Muscle of leg (tissue), 11 donors: ENCODE measurements around the gene WNT7B. TPM values are rescaled to one million over a fixed set of nuclear protein-coding genes. Genes with fewer than 3 reads are reported as not detected.

ENCODE experiments used
- DNase-seq: peaks from one replicate; pipeline ENCODE4 v3.0.0; 2013
- H3K27ac ChIP-seq: one replicate; pipeline ENCODE4 v1.5.1; 2013; ENCODE audit warnings: mild to moderate bottlenecking, low read length, control low read depth
- H3K27me3 ChIP-seq: one replicate; pipeline ENCODE4 v1.6.1; 2013; ENCODE audit warnings: low read length; ENCODE audit not compliant: control insufficient read depth, insufficient read depth
- H3K36me3 ChIP-seq: one replicate; pipeline ENCODE4 v1.6.1; 2013; ENCODE audit warnings: low read length; ENCODE audit not compliant: control insufficient read depth, insufficient read depth
- H3K4me1 ChIP-seq: one replicate; pipeline ENCODE4 v1.6.1; 2013; ENCODE audit warnings: low read length; ENCODE audit not compliant: control insufficient read depth, insufficient read depth
- H3K4me3 ChIP-seq: one replicate; pipeline ENCODE4 v1.5.1; 2013; ENCODE audit warnings: low read length, control low read depth
- H3K9me3 ChIP-seq: replicated peaks from 2 replicates; pipeline ENCODE4 v1.6.1; 2013; ENCODE audit warnings: low read depth, low read length; ENCODE audit not compliant: control insufficient read depth
- WGBS: methylation state at CpG from one replicate; pipeline ENCODE4 v1.1.5; 2013; ENCODE audit warnings: missing lambda C conversion rate; ENCODE audit not compliant: insufficient coverage; 5-methylcytosine and 5-hydroxymethylcytosine counted together
- polyA plus RNA-seq, 8 donors: library from polyadenylated mRNA; unstranded; fragments of 120-200 nt; gene quantifications; one replicate each; pipeline versions ENCODE4 v1.2.1 to v1.2.3, GENCODE V29; 2013; ENCODE audit warnings: inconsistent platforms in 1 of 8, low replicate concordance in 1 of 8; ENCODE audit not compliant: insufficient read length in 8 of 8, insufficient read depth in 1 of 8
- total RNA-seq: library from RNA; stranded (reverse); fragments of 120-200 nt; gene quantifications from one replicate; pipeline ENCODE4 v1.2.4, GENCODE V29; 2013

WNT7B gene
- total and polyA plus RNA-seq, 9 donors: 0.04 to 3.4 (median 0.08) TPM; not detected in 2

- Histone ChIP-seq H3K4me3 (no peak overlapping the region), H3K36me3 (no peaks in the 10 kb centered on the region), H3K9me3 (no peaks in the 10 kb centered on the region), H3K27ac (no peak overlapping the region), H3K27me3 (peaks cover 26% of the 10 kb centered on the region), H3K4me1 (peaks cover 12% of the 10 kb centered on the region)
- WGBS: 88% methylated on average over 27 of the region's 27 CpGs
- DNase-seq: no peak
Observed at GRCh38 chr22:45888221-45889092, 88.5 kb downstream of the WNT7B start.

GRCh38 chr22:45887202-45888131 is 89.5 kb downstream of the WNT7B start:
- Histone ChIP-seq H3K27ac (no peak overlapping the region), H3K9me3 (no peaks in the 10 kb centered on the region), H3K4me1 (peaks cover 12% of the 10 kb centered on the region), H3K36me3 (no peaks in the 10 kb centered on the region), H3K4me3 (no peak overlapping the region), H3K27me3 (peaks cover 33% of the 10 kb centered on the region)
- DNase-seq: no peak
- 88% methylated on average over 22 of the region's 22 CpGs for WGBS

- no peak overlapping the region for H3K4me3 ChIP-seq
- peaks cover 38% of the 10 kb centered on the region for H3K27me3 ChIP-seq
- no peak overlapping the region for H3K27ac ChIP-seq
- no peak for DNase-seq
- H3K36me3 ChIP-seq: no peaks in the 10 kb centered on the region
- 79% methylated on average over 4 of the region's 7 CpGs for WGBS
- no peaks in the 10 kb centered on the region for H3K9me3 ChIP-seq
- H3K4me1 ChIP-seq: peaks cover 12% of the 10 kb centered on the region
Observed at GRCh38 chr22:45886540-45886939, 90.4 kb downstream of the WNT7B start.

GRCh38 chr22:45885941-45886395 is 91.0 kb downstream of the WNT7B start:
- Histone ChIP-seq H3K9me3 (no peaks in the 10 kb centered on the region), H3K4me1 (peaks cover 17% of the 10 kb centered on the region), H3K36me3 (no peaks in the 10 kb centered on the region), H3K27me3 (peaks cover 42% of the 10 kb centered on the region), H3K4me3 (no peak overlapping the region), H3K27ac (no peak overlapping the region)
- 57% methylated on average over 21 of the region's 21 CpGs for WGBS
- no peak for DNase-seq

GRCh38 chr22:45885171-45885840 is 91.7 kb downstream of the WNT7B start:
- peaks cover 45% of the 10 kb centered on the region for H3K27me3 ChIP-seq
- H3K4me3 ChIP-seq: no peak overlapping the region
- 61% methylated on average over 13 of the region's 16 CpGs for WGBS
- peaks cover 24% of the 10 kb centered on the region for H3K4me1 ChIP-seq
- no peak for DNase-seq
- no peaks in the 10 kb centered on the region for H3K9me3 ChIP-seq
- no peaks in the 10 kb centered on the region for H3K36me3 ChIP-seq
- no peak overlapping the region for H3K27ac ChIP-seq

- 69% methylated on average over 27 of the region's 27 CpGs for WGBS
- H3K4me3 ChIP-seq: no peak overlapping the region
- no peak for DNase-seq
- H3K27ac ChIP-seq: no peak overlapping the region
- no peaks in the 10 kb centered on the region for H3K36me3 ChIP-seq
- H3K9me3 ChIP-seq: no peaks in the 10 kb centered on the region
- H3K27me3 ChIP-seq: peaks cover 47% of the 10 kb centered on the region
- peaks cover 25% of the 10 kb centered on the region for H3K4me1 ChIP-seq
Observed at GRCh38 chr22:45884201-45885062, 92.5 kb downstream of the WNT7B start.

GRCh38 chr22:45883811-45884170 is 93.2 kb downstream of the WNT7B start:
- no peak for DNase-seq
- H3K27ac ChIP-seq: no peak overlapping the region
- H3K4me1 ChIP-seq: peaks cover 22% of the 10 kb centered on the region
- H3K4me3 ChIP-seq: no peak overlapping the region
- no peaks in the 10 kb centered on the region for H3K9me3 ChIP-seq
- H3K27me3 ChIP-seq: peaks cover 45% of the 10 kb centered on the region
- 95% methylated on average over 4 of the region's 8 CpGs for WGBS
- no peaks in the 10 kb centered on the region for H3K36me3 ChIP-seq

- WGBS: 80% methylated on average over 29 of the region's 32 CpGs
- Histone ChIP-seq H3K4me1 (peaks cover 27% of the 10 kb centered on the region), H3K36me3 (no peaks in the 10 kb centered on the region), H3K9me3 (no peaks in the 10 kb centered on the region), H3K4me3 (no peak overlapping the region), H3K27me3 (peaks cover 48% of the 10 kb centered on the region), H3K27ac (no peak overlapping the region)
- no peak for DNase-seq
Observed at GRCh38 chr22:45882881-45883810, 93.8 kb downstream of the WNT7B start.
